Adipocyte (in vitro differentiated cells): ENCODE results near the gene DUSP21.
"Not testable (repeated sequence)": the region's sequence is repeated elsewhere in the genome, so short reads cannot be mapped to it uniquely, and the experiment has no call there.

Source experiments
- DNase-seq: peaks from one replicate; pipeline ENCODE4 v3.0.0-alpha.2; 2015; ENCODE audit warnings: low read depth
- H3K27me3 ChIP-seq: replicated peaks from 2 replicates; pipeline ENCODE4 v1.7.0; 2013; ENCODE audit warnings: mild to moderate bottlenecking, low read length, moderate library complexity; ENCODE audit not compliant: control insufficient read depth, insufficient read depth
- H3K36me3 ChIP-seq: 2 replicates; pipeline ENCODE4 v1.7.0; 2013; ENCODE audit warnings: low read length, mild to moderate bottlenecking, moderate library complexity; ENCODE audit not compliant: control insufficient read depth, insufficient read depth, severe bottlenecking
- H3K4me1 ChIP-seq: 2 replicates; pipeline ENCODE4 v1.7.0; 2013; ENCODE audit warnings: mild to moderate bottlenecking, low read length, moderate library complexity; ENCODE audit not compliant: control insufficient read depth, insufficient read depth
- H3K4me3 ChIP-seq: 2 replicates; pipeline ENCODE4 v1.7.0; 2013; ENCODE audit warnings: mild to moderate bottlenecking, low read length, moderate library complexity
- H3K9ac ChIP-seq: 2 replicates; pipeline ENCODE4 v1.7.0; 2013; ENCODE audit warnings: mild to moderate bottlenecking, low read length, moderate library complexity
- H3K9me3 ChIP-seq: 2 replicates; pipeline ENCODE4 v1.7.0; 2013; ENCODE audit warnings: mild to moderate bottlenecking, low read length, moderate library complexity; ENCODE audit not compliant: control insufficient read depth

The DUSP21 gene

DNA sequence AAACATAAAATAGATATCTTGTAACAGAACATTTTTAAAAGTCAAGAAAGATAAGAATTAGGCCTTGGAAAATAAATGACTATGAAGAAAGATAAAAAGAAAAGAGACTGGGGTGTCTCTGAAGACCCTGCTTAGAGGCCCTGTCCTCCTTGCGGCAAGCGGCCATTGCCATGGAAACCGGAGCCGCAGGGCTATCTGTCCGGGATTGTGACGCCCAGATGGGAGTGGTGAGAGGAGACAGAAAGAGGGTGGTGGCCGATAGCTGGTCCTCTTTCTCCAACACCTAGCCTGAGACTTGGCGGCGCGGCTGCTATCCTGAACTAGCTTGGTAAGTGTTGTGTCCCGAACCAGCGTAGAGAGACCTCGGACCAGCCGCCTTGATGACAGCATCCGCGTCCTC lies at the start of gene DUSP21:
TSS of gene DUSP21 (plus strand) at position 269 of the 400 bp plus-strand sequence. CDS start at position 381, 112 bp downstream.
- DNase-seq, result no peak
- H3K9me3 ChIP-seq, result peaks cover 3% of the 10 kb centered on the region

DNA sequence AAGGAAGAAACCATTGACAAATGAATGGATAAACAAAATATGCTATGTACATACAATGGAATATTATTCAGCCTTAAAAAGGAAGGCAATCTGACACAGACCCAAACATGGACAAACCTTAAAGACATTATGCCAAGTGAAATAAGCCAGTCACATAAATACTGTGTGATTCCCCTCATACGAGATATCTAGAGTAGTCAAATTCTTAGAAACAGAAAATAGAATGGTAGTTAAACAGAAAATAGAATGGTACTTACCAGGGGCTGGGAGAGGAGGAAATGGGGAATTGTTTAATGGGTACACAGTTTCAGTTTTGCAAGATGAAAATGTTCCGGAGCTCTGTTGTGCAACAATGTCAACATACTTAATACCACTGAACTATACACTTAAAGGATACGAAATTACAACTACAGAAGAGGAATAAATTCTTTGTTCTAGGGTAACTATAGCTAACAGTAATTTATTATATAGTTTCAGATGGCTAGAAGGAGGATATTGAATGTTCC lies 47.8 kb upstream of the DUSP21 start:
- Histone ChIP-seq H3K36me3 (no peaks in the 10 kb centered on the region), H3K4me1 (no peaks in the 10 kb centered on the region), H3K9ac (no peak overlapping the region), H3K27me3 (no peaks in the 10 kb centered on the region), H3K4me3 (no peak overlapping the region), H3K9me3 (no peaks in the 10 kb centered on the region)
- DNase-seq, result no peak

More for the DNA sequence above, at the start of gene DUSP21:
- no peaks in the 10 kb centered on the region for H3K4me1 ChIP-seq
- H3K36me3 ChIP-seq, result no peaks in the 10 kb centered on the region
- no peak within 1 kb of the TSS for H3K9ac ChIP-seq
- H3K27me3 ChIP-seq, result no peaks in the 10 kb centered on the region
- H3K4me3 ChIP-seq, result no peak within 1 kb of the TSS

DNA sequence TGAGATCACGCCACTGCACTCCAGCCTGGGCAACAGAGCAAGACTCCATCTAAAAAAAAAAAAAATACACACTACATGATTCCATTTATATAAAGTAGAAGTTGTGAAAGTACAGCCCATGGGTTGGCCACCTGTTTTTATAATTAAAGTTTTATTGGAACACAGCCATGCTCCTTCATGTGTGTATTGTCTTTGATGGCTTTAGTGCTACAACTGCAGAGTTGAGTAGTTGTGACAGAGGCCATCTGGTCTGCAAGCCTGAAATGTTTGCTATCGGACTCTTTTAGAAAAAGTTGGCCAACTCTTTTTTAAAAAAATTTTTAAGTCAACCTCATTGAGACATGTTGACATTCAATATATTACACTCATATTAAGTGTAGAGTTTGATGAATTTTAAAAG lies 41.2 kb upstream of the DUSP21 start:
- no peaks in the 10 kb centered on the region for H3K36me3 ChIP-seq
- no peak overlapping the region for H3K4me3 ChIP-seq
- H3K9me3 ChIP-seq, result no peaks in the 10 kb centered on the region
- no peak for DNase-seq
- H3K9ac ChIP-seq, result no peak overlapping the region
- no peaks in the 10 kb centered on the region for H3K4me1 ChIP-seq
- H3K27me3 ChIP-seq, result no peaks in the 10 kb centered on the region

DNA sequence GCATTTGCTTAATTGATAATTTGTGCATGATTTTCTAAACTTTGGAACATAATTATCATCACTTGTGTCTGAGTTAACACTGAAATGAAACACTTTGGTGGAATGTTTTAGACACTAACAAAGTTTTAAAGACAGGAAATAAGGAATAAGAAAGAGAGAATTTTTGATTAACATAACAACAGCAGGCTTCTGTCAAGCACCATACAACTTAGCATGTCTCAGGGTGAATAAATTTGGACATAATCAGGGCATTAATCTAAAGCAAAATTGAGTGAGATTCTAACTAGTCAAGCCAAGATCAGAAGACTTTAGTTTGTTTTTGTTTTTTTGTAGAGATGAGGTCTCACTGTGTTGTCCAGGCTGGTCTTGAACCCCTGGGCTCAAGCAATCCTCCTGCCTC lies 28.1 kb upstream of the DUSP21 start:
- Histone ChIP-seq H3K9me3 (no peaks in the 10 kb centered on the region), H3K36me3 (no peaks in the 10 kb centered on the region), H3K4me3 (no peak overlapping the region), H3K4me1 (no peaks in the 10 kb centered on the region), H3K9ac (no peak overlapping the region), H3K27me3 (no peaks in the 10 kb centered on the region)
- no peak for DNase-seq

DNA sequence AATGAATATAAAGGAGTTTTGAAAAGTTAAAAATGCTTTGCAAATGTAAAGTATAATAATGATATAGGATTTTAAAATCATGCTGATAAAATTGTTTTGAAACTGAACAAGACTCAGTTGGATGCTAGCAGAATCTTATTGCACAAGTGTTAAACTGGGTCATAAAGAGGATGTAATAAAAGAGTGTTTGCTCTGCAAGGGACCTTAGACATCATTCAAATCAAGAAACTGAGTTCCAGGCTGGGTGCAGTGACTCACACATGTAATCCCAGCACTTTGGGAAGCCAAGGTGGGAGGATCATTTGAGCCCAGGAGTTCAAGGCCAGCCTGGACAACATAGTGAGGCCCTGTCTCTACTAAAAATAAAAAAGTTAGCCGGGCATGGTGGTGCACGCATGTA lies 27.5 kb upstream of the DUSP21 start:
- Histone ChIP-seq H3K36me3 (no peaks in the 10 kb centered on the region), H3K4me3 (no peak overlapping the region), H3K4me1 (no peaks in the 10 kb centered on the region), H3K9me3 (no peaks in the 10 kb centered on the region), H3K27me3 (peaks cover 3% of the 10 kb centered on the region), H3K9ac (no peak overlapping the region)
- no peak for DNase-seq

DNA sequence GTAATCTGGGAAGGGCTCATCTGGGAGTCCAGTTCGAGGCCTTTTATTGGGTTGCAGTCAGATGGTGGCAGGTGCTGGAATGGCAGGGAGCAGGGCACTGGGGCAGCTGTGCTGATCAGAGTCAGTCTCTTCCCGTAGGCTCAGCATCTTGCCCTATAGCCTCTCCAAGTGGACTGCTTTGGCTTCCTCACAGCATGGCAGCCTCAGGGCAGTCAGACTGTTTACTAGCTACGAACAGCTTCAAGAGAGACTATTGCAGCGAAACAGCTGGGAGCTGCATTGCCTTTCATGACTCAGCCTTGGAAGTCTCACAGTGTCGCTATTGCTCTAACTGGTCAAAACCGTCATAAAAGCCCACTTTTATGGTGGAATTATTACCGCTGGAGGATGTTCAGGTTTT lies 26.8 kb upstream of the DUSP21 start:
- Histone ChIP-seq H3K27me3 (peaks cover 5% of the 10 kb centered on the region), H3K4me1 (no peaks in the 10 kb centered on the region), H3K36me3 (no peaks in the 10 kb centered on the region), H3K9me3 (no peaks in the 10 kb centered on the region), H3K4me3 (no peak overlapping the region), H3K9ac (no peak overlapping the region)
- DNase-seq, result no peak

DNA sequence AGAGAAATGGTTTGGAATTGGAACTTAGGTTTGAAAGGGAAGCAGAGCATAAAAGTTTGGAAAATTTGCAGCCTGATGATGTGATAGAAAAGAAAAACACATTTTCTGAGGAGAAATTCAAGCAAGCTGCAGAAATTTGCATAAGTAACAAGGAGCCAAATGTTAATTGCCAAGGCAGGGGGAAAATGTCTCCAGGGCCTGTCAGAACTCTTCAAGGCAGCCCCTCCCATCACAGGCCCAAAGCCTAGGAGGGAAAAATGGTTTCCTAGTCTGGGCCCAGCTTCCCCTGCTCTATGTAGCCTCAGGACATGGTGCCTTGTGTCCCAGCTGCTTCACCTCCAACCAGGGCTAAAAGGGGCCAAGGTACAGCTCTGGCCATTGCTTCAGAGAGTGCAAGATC lies 21.2 kb upstream of the DUSP21 start:
- peaks cover under 1% of the 10 kb centered on the region for H3K4me1 ChIP-seq

DNA sequence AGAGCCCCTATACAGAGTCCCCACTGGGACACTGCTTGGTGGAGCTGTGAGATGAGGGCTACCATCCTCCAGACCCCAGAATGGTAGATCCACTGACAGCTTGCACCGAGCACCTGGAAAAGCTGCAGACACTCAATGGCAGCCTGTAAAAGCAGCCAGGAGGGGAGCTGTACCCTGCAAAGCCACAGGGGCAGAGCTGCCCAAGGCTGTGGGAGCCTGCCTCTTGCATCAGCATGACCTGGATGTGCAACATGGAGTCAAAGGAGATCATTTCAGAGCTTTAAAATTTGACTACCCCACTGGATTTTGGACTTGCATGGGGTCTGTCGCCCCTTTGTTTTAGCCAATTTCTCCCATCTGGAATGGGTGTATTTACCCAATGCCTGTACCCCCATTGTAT lies 20.6 kb upstream of the DUSP21 start:
- H3K9ac ChIP-seq, H3K4me1 ChIP-seq, H3K36me3 ChIP-seq, H3K27me3 ChIP-seq, H3K4me3 ChIP-seq, H3K9me3 ChIP-seq, DNase-seq: not testable (repeated sequence)

More for the DNA sequence above, 21.2 kb upstream of the DUSP21 start:
- H3K36me3 ChIP-seq, result no peaks in the 10 kb centered on the region
- H3K27me3 ChIP-seq, result peaks cover 9% of the 10 kb centered on the region
- no peaks in the 10 kb centered on the region for H3K9me3 ChIP-seq
- no peak for DNase-seq
- H3K9ac ChIP-seq, result no peak overlapping the region
- no peak overlapping the region for H3K4me3 ChIP-seq

DNA sequence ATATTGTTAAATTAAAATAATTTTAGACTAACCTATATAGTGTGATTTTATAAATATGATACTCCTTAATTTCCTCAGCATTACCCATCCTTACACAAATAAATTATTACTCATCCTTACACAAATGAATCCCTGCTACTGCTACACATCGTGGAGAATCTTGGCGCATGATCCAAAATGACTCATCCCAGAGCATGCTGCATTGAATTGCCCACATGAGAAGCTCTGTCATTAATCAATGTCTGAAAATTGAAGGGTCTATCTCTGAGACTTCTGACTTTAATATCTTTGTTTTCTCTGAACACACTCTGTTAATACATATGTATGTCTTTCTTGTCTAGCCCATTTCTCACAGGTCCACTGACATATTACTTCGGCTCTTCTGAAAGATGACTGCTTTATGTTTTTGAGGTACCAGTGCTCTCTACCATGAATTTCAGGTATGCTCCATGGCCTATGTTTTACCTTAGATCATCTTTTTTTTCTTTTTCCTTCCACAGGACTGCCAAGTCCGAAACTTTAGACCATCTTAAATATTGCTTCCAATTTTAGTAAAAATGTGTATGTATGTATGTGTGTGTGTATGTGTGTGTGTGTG lies 15.7 kb upstream of the DUSP21 start:
- peaks cover 3% of the 10 kb centered on the region for H3K4me1 ChIP-seq

DNA sequence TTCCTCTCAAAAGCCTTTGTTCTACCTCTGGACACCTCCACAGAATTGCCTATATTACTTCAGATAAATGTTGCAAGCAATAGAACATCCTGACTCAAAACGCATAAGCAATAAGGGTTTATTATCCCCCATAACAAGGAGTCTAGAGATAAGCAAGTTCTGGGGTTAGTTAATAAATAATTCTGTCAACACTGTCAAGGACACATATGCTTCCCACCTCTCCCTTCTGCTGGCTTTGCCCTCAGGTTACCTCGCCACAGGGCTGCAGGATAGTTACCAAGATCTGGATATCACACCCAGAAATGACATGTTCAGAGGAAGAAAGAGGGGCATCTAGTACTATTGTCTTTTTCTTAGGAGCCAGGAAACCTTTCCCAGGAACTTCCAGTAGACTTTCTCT lies 14.0 kb upstream of the DUSP21 start:
- no peaks in the 10 kb centered on the region for H3K36me3 ChIP-seq
- H3K9me3 ChIP-seq, result no peaks in the 10 kb centered on the region
- no peak for DNase-seq
- H3K4me3 ChIP-seq, result no peak overlapping the region
- H3K4me1 ChIP-seq, result peaks cover 3% of the 10 kb centered on the region
- H3K27me3 ChIP-seq, result peaks cover 3% of the 10 kb centered on the region
- no peak overlapping the region for H3K9ac ChIP-seq

More for the DNA sequence above, 15.7 kb upstream of the DUSP21 start:
- H3K9ac ChIP-seq, result no peak overlapping the region
- H3K27me3 ChIP-seq, result peaks cover 3% of the 10 kb centered on the region
- no peak overlapping the region for H3K4me3 ChIP-seq
- no peaks in the 10 kb centered on the region for H3K36me3 ChIP-seq
- H3K9me3 ChIP-seq, result no peaks in the 10 kb centered on the region
- DNase-seq, result peak; percentile 63

DNA sequence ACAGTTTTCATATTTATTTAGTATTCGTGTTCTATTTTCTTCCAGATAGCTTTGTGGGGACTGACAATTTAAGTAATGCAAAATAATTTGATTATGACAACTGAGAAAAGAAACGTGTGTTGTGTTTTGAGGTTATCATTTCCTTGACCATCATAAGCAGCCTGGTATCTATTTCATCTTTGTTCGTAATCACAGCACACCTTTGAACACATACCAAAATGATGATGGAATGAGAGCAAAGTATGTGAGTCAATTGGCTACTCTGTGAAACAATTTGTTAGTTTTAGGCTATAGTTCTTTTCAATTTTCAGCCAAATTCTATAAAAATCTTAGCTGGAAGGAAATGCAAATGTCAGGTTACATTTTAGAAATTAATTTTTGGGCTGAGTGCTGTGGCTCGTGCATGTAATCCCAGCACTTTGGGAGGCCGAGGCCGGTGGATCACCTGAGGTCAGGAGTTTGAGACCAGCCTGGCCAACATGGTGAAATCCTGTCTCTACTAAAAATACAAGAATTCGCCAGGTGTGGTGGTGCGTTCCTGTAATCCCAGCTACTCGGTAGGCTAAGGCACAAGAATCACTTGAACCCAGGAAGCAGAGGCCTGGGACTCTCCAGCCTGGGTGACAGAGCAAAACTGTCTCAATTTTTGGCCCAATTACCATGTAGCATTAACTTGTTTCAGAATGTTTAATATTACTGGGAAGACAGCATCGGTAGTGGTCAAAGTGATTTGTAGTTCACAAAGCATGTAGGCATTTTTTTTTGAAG lies 1.1 kb upstream of the DUSP21 start:
- no peak for DNase-seq
- peaks cover 3% of the 10 kb centered on the region for H3K9me3 ChIP-seq

More for the DNA sequence above, 1.1 kb upstream of the DUSP21 start:
- Histone ChIP-seq H3K4me1 (no peaks in the 10 kb centered on the region), H3K9ac (no peak overlapping the region), H3K4me3 (no peak overlapping the region), H3K36me3 (no peaks in the 10 kb centered on the region), H3K27me3 (no peaks in the 10 kb centered on the region)
